ENCODE measurements around the gene RNF135. TPM values are rescaled to one million over a fixed set of nuclear protein-coding genes. Genes with fewer than 3 reads are reported as not detected.

RNF135 gene
- total and polyA plus RNA-seq, 12 donors, result 2.3 to 8.3 (median 5.3) TPM

DNA sequence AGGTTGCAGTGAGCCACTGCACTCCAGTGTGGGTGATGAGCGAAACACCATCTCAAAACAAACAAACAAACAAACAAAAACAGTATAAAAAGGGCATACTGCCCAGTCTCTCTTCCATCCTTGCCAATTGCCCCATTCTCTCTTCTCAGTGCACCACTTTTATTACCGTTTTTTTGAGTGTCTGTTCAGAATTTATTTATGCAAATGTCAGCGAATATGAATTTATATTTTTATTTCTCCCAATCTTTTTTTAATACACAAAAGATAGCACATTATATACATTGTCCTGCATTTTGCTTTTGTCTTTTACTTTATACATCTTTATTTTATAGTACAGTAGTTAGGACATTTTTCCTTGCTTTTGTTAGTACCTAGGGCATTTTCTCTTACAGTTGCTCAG, 19.6 kb downstream of the RNF135 start:
- Histone ChIP-seq H3K4me3 (no peak overlapping the region), H3K4me1 (no peaks in the 10 kb centered on the region), H3K9me3 (no peaks in the 10 kb centered on the region), H3K27ac (no peak overlapping the region), H3K36me3 (peaks cover 0 to 97% (median 7%) of the 10 kb centered on the region in 9 donors), H3K27me3 (no peaks in the 10 kb centered on the region)
- intact Hi-C loops (cut with DNase I), result no loop called here
- ATAC-seq, result no peak
- 90 to 93% methylated on average over 3 of the region's 3 CpGs for WGBS, 2 donors
- DNase-seq, result no peak
- TF ChIP-seq, protein P1, sequence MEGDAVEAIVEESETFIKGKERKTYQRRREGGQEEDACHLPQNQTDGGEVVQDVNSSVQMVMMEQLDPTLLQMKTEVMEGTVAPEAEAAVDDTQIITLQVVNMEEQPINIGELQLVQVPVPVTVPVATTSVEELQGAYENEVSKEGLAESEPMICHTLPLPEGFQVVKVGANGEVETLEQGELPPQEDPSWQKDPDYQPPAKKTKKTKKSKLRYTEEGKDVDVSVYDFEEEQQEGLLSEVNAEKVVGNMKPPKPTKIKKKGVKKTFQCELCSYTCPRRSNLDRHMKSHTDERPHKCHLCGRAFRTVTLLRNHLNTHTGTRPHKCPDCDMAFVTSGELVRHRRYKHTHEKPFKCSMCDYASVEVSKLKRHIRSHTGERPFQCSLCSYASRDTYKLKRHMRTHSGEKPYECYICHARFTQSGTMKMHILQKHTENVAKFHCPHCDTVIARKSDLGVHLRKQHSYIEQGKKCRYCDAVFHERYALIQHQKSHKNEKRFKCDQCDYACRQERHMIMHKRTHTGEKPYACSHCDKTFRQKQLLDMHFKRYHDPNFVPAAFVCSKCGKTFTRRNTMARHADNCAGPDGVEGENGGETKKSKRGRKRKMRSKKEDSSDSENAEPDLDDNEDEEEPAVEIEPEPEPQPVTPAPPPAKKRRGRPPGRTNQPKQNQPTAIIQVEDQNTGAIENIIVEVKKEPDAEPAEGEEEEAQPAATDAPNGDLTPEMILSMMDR (IDR thresholded peaks at IDR 0.05), result no peak

DNA sequence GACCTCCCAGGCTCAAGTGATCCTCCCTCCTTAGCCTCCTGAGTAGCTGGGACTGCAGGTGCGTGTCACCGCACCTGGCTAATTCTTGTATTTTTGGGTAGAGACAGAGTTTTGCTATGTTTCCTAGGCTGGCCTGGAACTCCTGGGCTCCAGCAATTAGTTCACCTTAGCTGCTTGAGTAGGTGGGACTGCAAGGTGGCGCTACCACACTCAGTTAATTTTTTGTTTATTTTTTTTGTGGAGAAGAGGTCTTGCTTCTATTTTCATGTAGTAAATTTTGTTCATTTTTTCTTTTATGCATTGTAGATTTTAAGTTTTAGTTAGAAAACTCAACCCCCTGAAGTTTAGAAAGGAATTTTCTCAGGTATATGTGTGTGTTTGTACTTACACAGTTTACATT, 21.7 kb downstream of the RNF135 start:
- TF ChIP-seq, protein P1 (IDR thresholded peaks at IDR 0.05), result no peak
- Histone ChIP-seq H3K27me3 (no peaks in the 10 kb centered on the region), H3K4me3 (no peak overlapping the region), H3K36me3 (peaks cover 0 to 98% (median 11%) of the 10 kb centered on the region in 9 donors), H3K27ac (no peak overlapping the region), H3K9me3 (no peaks in the 10 kb centered on the region), H3K4me1 (no peaks in the 10 kb centered on the region)
- intact Hi-C loops (cut with DNase I), result no loop called here
- WGBS, 2 donors, result 100% methylated on average over 3 of the region's 3 CpGs
- DNase-seq (no peak), ATAC-seq (no peak)

DNA sequence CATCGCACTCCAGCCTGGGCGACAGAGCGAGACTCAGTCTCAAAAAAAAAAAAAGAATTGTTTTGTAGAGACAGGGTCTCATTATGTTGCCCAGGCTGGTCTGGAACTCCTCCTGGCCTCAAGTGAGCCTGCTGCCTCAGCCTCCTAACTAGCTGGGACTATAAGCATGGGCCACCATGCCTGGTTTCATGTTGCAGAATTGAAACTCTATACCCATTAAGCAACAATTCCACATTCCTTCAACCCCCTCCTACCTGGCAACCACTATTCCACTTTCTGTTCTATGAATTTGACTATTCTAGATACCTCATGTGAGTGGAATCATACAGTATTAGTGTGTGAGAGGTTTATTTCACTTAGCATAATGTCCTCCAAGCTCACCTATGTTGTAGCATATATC, 24.5 kb downstream of the RNF135 start:
- ATAC-seq (no peak), DNase-seq (no peak)
- WGBS, 2 donors, result 91 to 98% methylated on average over 3 of the region's 3 CpGs
- Histone ChIP-seq H3K4me1 (no peaks in the 10 kb centered on the region), H3K27ac (no peak overlapping the region), H3K4me3 (no peak overlapping the region), H3K9me3 (no peaks in the 10 kb centered on the region), H3K36me3 (peaks cover 0 to 98% (median 27%) of the 10 kb centered on the region in 9 donors), H3K27me3 (no peaks in the 10 kb centered on the region)
- intact Hi-C loops (cut with DNase I), result no loop called here
- TF ChIP-seq, protein P1 (IDR thresholded peaks at IDR 0.05), result no peak

DNA sequence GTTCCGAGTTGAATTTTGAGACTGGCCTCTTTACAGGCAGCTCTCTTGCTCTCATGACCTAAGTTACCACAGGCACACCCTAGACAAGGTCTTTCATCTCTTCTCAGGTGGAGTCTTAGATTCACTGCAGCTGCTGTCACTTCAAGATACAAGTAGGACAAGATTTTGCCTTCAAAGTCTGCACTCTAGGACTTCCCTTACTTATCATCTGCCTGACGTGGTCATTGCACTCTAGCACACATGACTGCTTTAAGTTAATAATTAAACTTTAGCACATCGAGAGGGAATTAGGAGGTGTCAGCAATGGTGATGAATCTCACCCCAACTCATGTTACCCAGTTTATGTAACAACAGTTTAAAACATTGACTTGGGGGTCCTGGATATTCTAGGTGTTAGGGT, 25.6 kb downstream of the RNF135 start:
- ATAC-seq (no peak), DNase-seq (no peak)
- no peak overlapping the region for H3K27ac ChIP-seq
- TF ChIP-seq, protein P1 (IDR thresholded peaks at IDR 0.05), result no peak
- no peaks in the 10 kb centered on the region for H3K4me1 ChIP-seq
- intact Hi-C loops (cut with DNase I), result no loop called here
- no peak overlapping the region for H3K4me3 ChIP-seq
- H3K27me3 ChIP-seq, result no peaks in the 10 kb centered on the region
- H3K36me3 ChIP-seq, result peaks cover 0 to 99% (median 27%) of the 10 kb centered on the region in 9 donors
- 94 to 96% methylated on average over 3 of the region's 3 CpGs for WGBS, 2 donors
- H3K9me3 ChIP-seq, result no peaks in the 10 kb centered on the region

Data from heart right ventricle (tissue), 16 donors.